RWPE1 (cell line): ENCODE data around the gene GTF3C4.
"Not testable (repeated sequence)": the region's sequence is repeated elsewhere in the genome, so short reads cannot be mapped to it uniquely, and the experiment has no call there.

Experiments
- CTCF ChIA-PET: fragments of 350-600 bp; sonication (Branson Sonifier 250); formaldehyde crosslinking; extraction: SDS; loops from one replicate; lab custom pipeline; 2021; lab: Yijun Ruan, JAX
- POLR2A ChIA-PET: fragments of 400-600 bp; formaldehyde crosslinking; extraction: SDS; loops from one replicate; lab custom pipeline; 2020; ENCODE audit warnings: antibody characterized with exemption; ENCODE audit not compliant: low non-redundant PET; lab: Yijun Ruan, JAX
- DNase-seq: peaks from one replicate; pipeline ENCODE4 v3.0.0; 2012; ENCODE audit warnings: low spot score
- H3K27ac ChIP-seq: fragments of 450-650 bp; 2 replicates; pipeline ENCODE4 v1.5.1; 2017
- TF ChIP-seq, protein P1 (sequence below): fragments of 450-650 bp; conservative IDR thresholded peaks from 2 replicates; pipeline ENCODE4 v1.5.1; 2017; ENCODE audit warnings: low read depth, mild to moderate bottlenecking

GTF3C4 gene

DNA sequence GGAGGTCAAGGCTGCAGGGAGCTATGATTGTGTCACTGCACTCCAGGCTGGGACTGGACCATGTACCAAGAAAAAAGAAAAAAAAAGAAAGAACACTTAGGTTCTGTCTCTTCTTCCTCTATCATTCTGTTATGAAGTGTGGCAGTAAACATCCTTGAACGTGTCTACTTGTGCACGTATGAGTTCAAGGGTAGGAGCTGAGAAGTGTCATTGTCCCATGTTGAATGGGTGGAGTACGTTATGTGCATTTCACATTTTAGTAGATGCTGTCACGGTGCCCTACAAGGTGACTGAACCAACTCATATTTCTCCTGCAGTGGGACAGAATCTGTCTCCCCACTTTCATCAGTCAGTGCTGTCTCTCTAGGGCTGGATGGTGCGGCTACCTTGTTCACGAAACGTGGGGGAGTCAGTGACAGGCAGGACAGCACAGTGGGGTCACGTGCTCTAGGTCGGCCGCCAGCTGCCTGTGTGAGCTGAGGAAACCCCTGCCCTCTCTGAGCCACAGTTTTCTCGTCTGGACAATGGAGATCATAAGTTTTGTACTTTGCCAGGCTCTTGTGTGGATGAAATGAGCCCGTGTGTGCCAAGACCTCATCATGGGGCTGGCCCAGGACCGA, 47.2 kb downstream of the GTF3C4 start:
- DNase-seq: no peak
- ChIA-PET POLR2A (no interaction called here), CTCF (interaction anchor here (0.6 kb wide), 2 partner anchors 22 to 66 kb away, joined by 4 read pairs; no protein-coding TSS in a partner anchor)
- H3K27ac ChIP-seq: no peak overlapping the region
- TF ChIP-seq, protein P1, sequence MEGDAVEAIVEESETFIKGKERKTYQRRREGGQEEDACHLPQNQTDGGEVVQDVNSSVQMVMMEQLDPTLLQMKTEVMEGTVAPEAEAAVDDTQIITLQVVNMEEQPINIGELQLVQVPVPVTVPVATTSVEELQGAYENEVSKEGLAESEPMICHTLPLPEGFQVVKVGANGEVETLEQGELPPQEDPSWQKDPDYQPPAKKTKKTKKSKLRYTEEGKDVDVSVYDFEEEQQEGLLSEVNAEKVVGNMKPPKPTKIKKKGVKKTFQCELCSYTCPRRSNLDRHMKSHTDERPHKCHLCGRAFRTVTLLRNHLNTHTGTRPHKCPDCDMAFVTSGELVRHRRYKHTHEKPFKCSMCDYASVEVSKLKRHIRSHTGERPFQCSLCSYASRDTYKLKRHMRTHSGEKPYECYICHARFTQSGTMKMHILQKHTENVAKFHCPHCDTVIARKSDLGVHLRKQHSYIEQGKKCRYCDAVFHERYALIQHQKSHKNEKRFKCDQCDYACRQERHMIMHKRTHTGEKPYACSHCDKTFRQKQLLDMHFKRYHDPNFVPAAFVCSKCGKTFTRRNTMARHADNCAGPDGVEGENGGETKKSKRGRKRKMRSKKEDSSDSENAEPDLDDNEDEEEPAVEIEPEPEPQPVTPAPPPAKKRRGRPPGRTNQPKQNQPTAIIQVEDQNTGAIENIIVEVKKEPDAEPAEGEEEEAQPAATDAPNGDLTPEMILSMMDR: no peak

DNA sequence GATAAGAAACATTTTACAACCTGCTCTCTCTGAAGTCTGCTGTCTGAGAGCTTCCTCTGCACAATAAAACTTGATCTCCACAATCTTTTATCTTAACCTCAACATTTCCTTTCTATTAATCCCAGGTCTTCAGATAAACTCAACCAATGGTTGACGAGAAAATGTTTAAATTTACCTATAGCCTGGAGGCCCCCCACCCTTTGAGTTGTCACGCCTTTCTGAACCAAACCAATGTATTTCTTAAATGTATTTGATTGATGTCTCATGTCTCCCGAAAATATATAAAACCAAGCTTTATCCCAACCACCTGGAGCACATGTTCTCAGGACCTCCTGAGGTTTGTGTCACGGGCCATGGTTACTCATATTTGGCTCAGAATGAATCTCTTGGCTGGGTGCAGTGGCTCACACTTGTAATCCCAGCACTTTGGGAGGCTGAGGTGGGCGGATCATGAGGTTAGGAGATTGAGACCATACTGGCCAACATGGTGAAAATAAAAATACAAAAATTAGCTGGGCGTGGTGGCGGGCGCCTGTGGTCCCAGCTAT, 48.2 kb downstream of the GTF3C4 start:
- H3K27ac ChIP-seq, DNase-seq, CTCF ChIA-PET, POLR2A ChIA-PET: not testable (repeated sequence)

GRCh38 chr9:132721661-132722060, 51.4 kb downstream of the GTF3C4 start:
- ChIA-PET CTCF (no interaction called here), POLR2A (no interaction called here)
- TF ChIP-seq, protein P1: no peak
- no peak for DNase-seq
- H3K27ac ChIP-seq: no peak overlapping the region

GRCh38 chr9:132722564-132723065, 52.4 kb downstream of the GTF3C4 start:
- ChIA-PET CTCF (interaction anchor here (0.5 kb wide), 1 partner anchor 53 kb away, joined by 4 read pairs; the partner anchor contains the start of genes DDX31 and GTF3C4), POLR2A (no interaction called here)
- no peak overlapping the region for H3K27ac ChIP-seq
- TF ChIP-seq, protein P1: no peak
- no peak for DNase-seq

DNA sequence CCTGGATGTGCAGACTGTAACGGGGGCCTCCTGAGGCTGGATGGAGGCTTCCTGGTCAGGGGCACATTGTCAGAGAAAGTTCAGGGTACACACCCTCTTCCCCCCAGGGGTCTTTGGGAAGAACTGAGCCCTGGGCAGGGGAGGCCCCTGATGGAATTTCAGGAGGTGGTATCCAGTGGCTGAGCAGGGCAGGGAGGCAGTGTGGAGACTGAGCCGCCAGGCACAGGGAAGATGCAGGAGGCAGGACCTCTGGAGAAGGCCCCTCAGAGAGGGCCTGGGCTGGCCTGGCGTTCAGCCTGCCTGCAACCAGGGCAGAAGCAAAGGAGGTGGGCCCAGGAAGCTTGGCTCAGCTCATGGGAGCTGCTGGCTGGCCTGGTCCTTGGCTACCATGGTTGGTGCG, 53.5 kb downstream of the GTF3C4 start:
- no peak overlapping the region for H3K27ac ChIP-seq
- TF ChIP-seq, protein P1: no peak
- no peak for DNase-seq
- POLR2A ChIA-PET: no interaction called here
- CTCF ChIA-PET: interaction anchor here (0.6 to 0.7 kb wide), 3 partner anchors 17 to 797 kb away, joined by 3 to 4 read pairs (median 3); no protein-coding TSS in a partner anchor

GRCh38 chr9:132725306-132725705, 55.0 kb downstream of the GTF3C4 start:
- DNase-seq: no peak
- ChIA-PET CTCF (no interaction called here), POLR2A (no interaction called here)
- no peak overlapping the region for H3K27ac ChIP-seq
- TF ChIP-seq, protein P1: no peak

- no peak overlapping the region for H3K27ac ChIP-seq
- ChIA-PET POLR2A (no interaction called here), CTCF (no interaction called here)
- DNase-seq: no peak
- TF ChIP-seq, protein P1: no peak
Measured at GRCh38 chr9:132726576-132727130, 56.4 kb downstream of the GTF3C4 start.
